ENCODE data around the gene VAMP1. TPM values are rescaled to one million over a fixed set of nuclear protein-coding genes. Genes with fewer than 3 reads are reported as not detected.

The VAMP1 gene
- total and polyA plus RNA-seq, 2 donors from 2014 or later, result 4.9 to 13.2 TPM

GRCh38 chr12:6443361-6443983 is 27.0 kb downstream of the VAMP1 start:
- TF ChIP-seq CTCF (IDR thresholded peaks at IDR 0.05; ENCODE audit: borderline replicate concordance, extremely low read depth, insufficient read depth), result no peak
- FAIRE-seq (no peak), DNase-seq (peak in 1 of 5 donors; percentile 35)
- no peak overlapping the region for H3K27ac ChIP-seq (ENCODE audit: low read depth in 2 of 2, low read length in 2 of 2)
- no peak overlapping the region for H3K9ac ChIP-seq (ENCODE audit: low read length in 3 of 3)
- no peaks in the 10 kb centered on the region for H3K4me1 ChIP-seq (ENCODE audit: control insufficient read depth in 2 of 3, insufficient read depth in 2 of 3, low read depth in 1 of 3, low read length in 3 of 3)
- H3K36me3 ChIP-seq (ENCODE audit: control insufficient read depth in 2 of 3, insufficient read depth in 3 of 3, low read length in 3 of 3), result peaks cover 0 to 2% (median 0%) of the 10 kb centered on the region in 3 donors
- intact Hi-C loops (cut with DNase I), result no loop called here
- H3K4me3 ChIP-seq (ENCODE audit: low read length in 3 of 3), result no peak overlapping the region
- H3K9me3 ChIP-seq (ENCODE audit: control insufficient read depth in 2 of 3, insufficient read depth in 1 of 3, low read length in 3 of 3), result no peaks in the 10 kb centered on the region
- no peaks in the 10 kb centered on the region for H3K27me3 ChIP-seq (ENCODE audit: control insufficient read depth, insufficient read depth, low read length)

GRCh38 chr12:6442836-6443235 is 27.6 kb downstream of the VAMP1 start:
- FAIRE-seq (no peak), DNase-seq (no peak)
- H3K27ac ChIP-seq (ENCODE audit: low read depth in 2 of 2, low read length in 2 of 2), result no peak overlapping the region
- H3K4me3 ChIP-seq (ENCODE audit: low read length in 3 of 3), result no peak overlapping the region
- H3K9me3 ChIP-seq (ENCODE audit: control insufficient read depth in 2 of 3, insufficient read depth in 1 of 3, low read length in 3 of 3), result no peaks in the 10 kb centered on the region
- TF ChIP-seq CTCF (IDR thresholded peaks at IDR 0.05; ENCODE audit: borderline replicate concordance, extremely low read depth, insufficient read depth), result no peak
- intact Hi-C loops (cut with DNase I), result no loop called here
- H3K27me3 ChIP-seq (ENCODE audit: control insufficient read depth, insufficient read depth, low read length), result no peaks in the 10 kb centered on the region
- peaks cover 0 to 2% (median 0%) of the 10 kb centered on the region in 3 donors for H3K36me3 ChIP-seq (ENCODE audit: control insufficient read depth in 2 of 3, insufficient read depth in 3 of 3, low read length in 3 of 3)
- no peak overlapping the region for H3K9ac ChIP-seq (ENCODE audit: low read length in 3 of 3)
- no peaks in the 10 kb centered on the region for H3K4me1 ChIP-seq (ENCODE audit: control insufficient read depth in 2 of 3, insufficient read depth in 2 of 3, low read depth in 1 of 3, low read length in 3 of 3)

GRCh38 chr12:6440391-6440790 is 30.1 kb downstream of the VAMP1 start:
- Histone ChIP-seq H3K27me3 (ENCODE audit: control insufficient read depth, insufficient read depth, low read length) (no peaks in the 10 kb centered on the region), H3K4me3 (ENCODE audit: low read length in 3 of 3) (no peak overlapping the region), H3K36me3 (ENCODE audit: control insufficient read depth in 2 of 3, insufficient read depth in 3 of 3, low read length in 3 of 3) (no peaks in the 10 kb centered on the region), H3K9me3 (ENCODE audit: control insufficient read depth in 2 of 3, insufficient read depth in 1 of 3, low read length in 3 of 3) (no peaks in the 10 kb centered on the region), H3K4me1 (ENCODE audit: control insufficient read depth in 2 of 3, insufficient read depth in 2 of 3, low read depth in 1 of 3, low read length in 3 of 3) (no peaks in the 10 kb centered on the region), H3K9ac (ENCODE audit: low read length in 3 of 3) (no peak overlapping the region), H3K27ac (ENCODE audit: low read depth in 2 of 2, low read length in 2 of 2) (no peak overlapping the region)
- intact Hi-C loops (cut with DNase I), result no loop called here
- TF ChIP-seq CTCF (IDR thresholded peaks at IDR 0.05; ENCODE audit: borderline replicate concordance, extremely low read depth, insufficient read depth), result no peak
- DNase-seq (no peak), FAIRE-seq (no peak)

GRCh38 chr12:6438345-6438744 is 32.1 kb downstream of the VAMP1 start:
- FAIRE-seq (no peak), DNase-seq (peak in 1 of 5 donors; percentile 38)
- no peak overlapping the region for H3K4me3 ChIP-seq (ENCODE audit: low read length in 3 of 3)
- no peaks in the 10 kb centered on the region for H3K36me3 ChIP-seq (ENCODE audit: control insufficient read depth in 2 of 3, insufficient read depth in 3 of 3, low read length in 3 of 3)
- intact Hi-C loops (cut with DNase I), result no loop called here
- no peak overlapping the region for H3K9ac ChIP-seq (ENCODE audit: low read length in 3 of 3)
- TF ChIP-seq CTCF (IDR thresholded peaks at IDR 0.05; ENCODE audit: borderline replicate concordance, extremely low read depth, insufficient read depth), result no peak
- H3K4me1 ChIP-seq (ENCODE audit: control insufficient read depth in 2 of 3, insufficient read depth in 2 of 3, low read depth in 1 of 3, low read length in 3 of 3), result no peaks in the 10 kb centered on the region
- H3K9me3 ChIP-seq (ENCODE audit: control insufficient read depth in 2 of 3, insufficient read depth in 1 of 3, low read length in 3 of 3), result no peaks in the 10 kb centered on the region
- H3K27me3 ChIP-seq (ENCODE audit: control insufficient read depth, insufficient read depth, low read length), result no peaks in the 10 kb centered on the region
- H3K27ac ChIP-seq (ENCODE audit: low read depth in 2 of 2, low read length in 2 of 2), result no peak overlapping the region
